K562 (cell line): Measurements from ENCODE around the gene ELOVL2. TPM values are rescaled to one million over a fixed set of nuclear protein-coding genes. Genes with fewer than 3 reads are reported as not detected.
"Not testable (repeated sequence)": the region's sequence is repeated elsewhere in the genome, so short reads cannot be mapped to it uniquely, and the experiment has no call there.

Experiments
- ATAC-seq: fragments of 200-7000 bp; cut with Tn5 transposase; 3 replicates; pipeline ENCODE4 v1.9.1; 2020; ENCODE audit warnings: moderate library complexity
- BruUV-seq: library from RNA; stranded (reverse); fragments of 400-500 nt; replicated peaks from 2 replicates; lab custom pipeline; 2021; lab: Mats Ljungman, UMichigan
- CTCF ChIA-PET: fragments of 300-600 bp; formaldehyde crosslinking; extraction: SDS; loops from one replicate; lab custom pipeline; 2021; ENCODE audit warnings: low intra/inter-chr PET ratio; lab: Yijun Ruan, JAX
- POLR2A ChIA-PET: fragments of 300-600, 350-650 bp; sonication (Branson Sonifier 250); formaldehyde crosslinking; extraction: SDS; loops from one replicate; lab custom pipeline; 2021; ENCODE audit warnings: antibody characterized with exemption, inconsistent platforms; lab: Yijun Ruan, JAX
- DNase-seq, 4 experiments: peaks; one replicate each; pipeline versions ENCODE4 v3.0.0 to v3.0.0-alpha.2; 2011 to 2018; ENCODE audit warnings: low spot score in 3 of 4, mixed read lengths in 3 of 4; ENCODE audit errors: extremely low read depth in 1 of 4
- FAIRE-seq: peaks from 2 replicates; lab custom pipeline; 2011; peaks lifted over from hg19 to GRCh38; lab: Jason Lieb, UNC
- H2AFZ ChIP-seq: 2 replicates; pipeline ENCODE4 v1.6.0; 2011; ENCODE audit warnings: low read depth, low read length, control low read depth, inconsistent platforms
- H3K27ac ChIP-seq: fragments of 200-600 bp; 3 replicates; pipeline ENCODE4 v1.8.0; 2011; ENCODE audit warnings: low read depth, mild to moderate bottlenecking, control low read depth, inconsistent platforms, low read length, moderate library complexity, mixed read lengths; ENCODE audit errors: extremely low read depth
- H3K27me3 ChIP-seq, 2 experiments: fragments of 300-600 bp in 1 of 2; 2 replicates in 1 of 2; 3 replicates in 1 of 2; pipeline versions ENCODE4 v1.6.0 to v1.8.0; 2011; ENCODE audit warnings: inconsistent platforms in 2 of 2, low read length in 2 of 2, mild to moderate bottlenecking in 1 of 2, mixed read lengths in 1 of 2, moderate library complexity in 1 of 2; ENCODE audit not compliant: control insufficient read depth in 2 of 2, insufficient read depth in 2 of 2
- H3K36me3 ChIP-seq: fragments of 300-600 bp; 3 replicates; pipeline ENCODE4 v1.8.0; 2011; ENCODE audit warnings: mild to moderate bottlenecking, low read length, inconsistent platforms; ENCODE audit not compliant: control insufficient read depth, insufficient read depth
- H3K4me1 ChIP-seq, 2 experiments: fragments of 200-600 bp in 1 of 2; replicated peaks in 1 of 2; 2 replicates in 1 of 2; 3 replicates in 1 of 2; pipeline versions ENCODE4 v1.5.1 to v1.8.0; 2011; ENCODE audit warnings: inconsistent platforms in 2 of 2, low read length in 2 of 2, mild to moderate bottlenecking in 1 of 2, mixed read lengths in 1 of 2, moderate library complexity in 1 of 2; ENCODE audit not compliant: control insufficient read depth in 2 of 2, insufficient read depth in 2 of 2
- H3K4me2 ChIP-seq: 2 replicates; pipeline ENCODE4 v1.6.1; 2011; ENCODE audit warnings: low read length, control low read depth, inconsistent platforms, mixed read lengths; ENCODE audit not compliant: insufficient read depth
- H3K4me3 ChIP-seq: fragments of 200-600 bp; sonication (generic), shearing (Covaris generic); 2 replicates; pipeline ENCODE4 v1.5.1; 2016; ENCODE audit warnings: control low read depth, inconsistent platforms
- H3K79me2 ChIP-seq: fragments of 200-600 bp; 3 replicates; pipeline ENCODE4 v1.8.0; 2011; ENCODE audit warnings: low read length, inconsistent platforms; ENCODE audit not compliant: control insufficient read depth, insufficient read depth
- H3K9ac ChIP-seq, 2 experiments: 2 replicates each; pipeline versions ENCODE4 v1.6.0 to v1.6.1; 2011; ENCODE audit warnings: low read depth in 2 of 2, low read length in 2 of 2, control low read depth in 1 of 2, inconsistent platforms in 1 of 2, mild to moderate bottlenecking in 1 of 2, mixed read lengths in 1 of 2; ENCODE audit not compliant: insufficient read depth in 1 of 2
- H3K9me1 ChIP-seq: one replicate; pipeline ENCODE4 v1.6.0; 2011; ENCODE audit warnings: inconsistent platforms, mild to moderate bottlenecking, low read length, moderate library complexity; ENCODE audit not compliant: control insufficient read depth, insufficient read depth
- H3K9me3 ChIP-seq: replicated peaks from 2 replicates; pipeline ENCODE4 v1.5.1; 2011; ENCODE audit warnings: low read depth, low read length, inconsistent platforms; ENCODE audit not compliant: control insufficient read depth, insufficient read depth
- H4K20me1 ChIP-seq: replicated peaks from 2 replicates; pipeline ENCODE4 v1.6.1; 2011; ENCODE audit warnings: low read length, inconsistent platforms, mixed read lengths; ENCODE audit not compliant: control insufficient read depth, insufficient read depth
- C11orf30 ChIP-seq: fragments of 450-650 bp; IDR thresholded peaks from 2 replicates; pipeline ENCODE4 v1.6.1; 2016; ENCODE audit warnings: low read depth, mild to moderate bottlenecking
- SMAD2 ChIP-seq: fragments of 150-350 bp; IDR thresholded peaks from 2 replicates; pipeline ENCODE4 v1.6.1; 2014; ENCODE audit warnings: low read depth, mild to moderate bottlenecking, low read length
- ZNF316 ChIP-seq: fragments of 450-650 bp; IDR thresholded peaks from 2 replicates; pipeline ENCODE4 v1.6.1; 2016
- WGBS: fragments of 100-300 bp; shearing (Covaris generic); methylation state at CpG from one replicate; pipeline ENCODE4 v1.1.6; 2016; ENCODE audit warnings: low coverage, mixed read lengths; ENCODE audit not compliant: insufficient coverage; ENCODE audit errors: missing lambda C conversion rate; 5-methylcytosine and 5-hydroxymethylcytosine counted together
- in situ Hi-C: fragments of 300-500 bp; cut with MboI; formaldehyde crosslinking; loops from 4 replicates; pipeline ENCODE4 v1.15.0; 2018; ENCODE audit warnings: inconsistent platforms, mixed read lengths
- intact Hi-C: fragments of 100-400 bp; cut with micrococcal nuclease; formaldehyde crosslinking; loops from 2 replicates; pipeline ENCODE4 v1.14.2; 2022
- polyA plus RNA-seq, 8 experiments: library from polyadenylated mRNA; depleted of rRNA in 4 of 8; stranded (reverse) in 5 of 8; unstranded in 3 of 8; fragments of >200 nt; fragmentation: Nextera tagmentation in 2 of 8; fragmentation: Illumina TruSeq in 1 of 8; extraction: Ambion mirVana in 2 of 8; extraction: Trizol in 1 of 8; gene quantifications; 2 replicates each; pipeline versions ENCODE4 v1.2.1 to v1.2.3, GENCODE V29; 2011 to 2014; ENCODE audit warnings: inconsistent platforms in 1 of 8, missing spikeins in 1 of 8
- total RNA-seq, 7 experiments: library from RNA; depleted of rRNA in 6 of 7; stranded (reverse); fragments of >200 nt in 6 of 7; fragmentation: Illumina TruSeq in 2 of 7; extraction: Trizol in 2 of 7; gene quantifications; 2 replicates each; pipeline versions ENCODE4 v1.2.1 to v1.2.3, GENCODE V29; 2011 to 2021; ENCODE audit warnings: low replicate concordance in 1 of 7

The ELOVL2 gene
- total and polyA plus RNA-seq, 9 of the 15 experiments (the other 6 are each of a cell fraction or from before 2014, with no cell fraction given), result 0.05 to 0.96 (median 0.31) TPM

DNA sequence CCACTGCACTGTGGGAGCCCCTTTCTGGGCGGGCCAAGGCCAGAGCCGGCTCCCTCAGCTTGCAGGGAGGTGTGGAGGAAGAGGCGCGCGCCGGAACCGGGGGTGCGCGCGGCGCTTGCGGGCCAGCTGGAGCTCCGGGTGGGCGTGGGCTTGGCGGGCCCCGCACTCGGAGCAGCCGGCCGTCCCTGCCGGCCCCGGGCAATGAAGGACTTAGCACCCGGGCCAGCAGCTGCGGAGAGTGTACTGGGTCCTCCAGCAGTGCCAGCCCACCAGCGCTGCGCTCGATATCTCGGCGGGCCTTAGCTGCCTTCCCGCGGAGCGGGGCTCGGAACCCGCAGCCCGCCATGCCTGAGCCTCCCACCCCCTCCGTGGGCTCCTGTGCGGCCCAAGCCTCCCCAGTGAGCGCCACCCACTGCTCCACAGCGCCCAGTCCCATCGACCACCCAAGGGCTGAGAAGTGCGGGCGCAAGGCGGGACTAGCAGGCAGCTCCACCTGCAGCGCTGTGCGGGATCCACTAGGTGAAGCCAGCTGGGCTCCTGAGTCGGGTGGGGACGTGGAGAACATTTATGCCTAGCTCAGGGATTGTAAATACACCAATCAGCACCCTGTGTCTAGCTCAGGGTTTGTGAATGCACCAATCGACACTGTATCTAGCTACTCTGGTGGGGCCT, 43.2 kb upstream of the ELOVL2 start:
- POLR2A ChIA-PET, result interaction anchor here (0.5 kb wide), 1 partner anchor 213 kb away, joined by 4 read pairs; no protein-coding TSS in a partner anchor
- H3K27me3 ChIP-seq, ATAC-seq, CTCF ChIA-PET, H3K36me3 ChIP-seq, intact Hi-C loops, H3K9me1 ChIP-seq, H3K79me2 ChIP-seq, H3K27ac ChIP-seq, in situ Hi-C loops, BruUV-seq, H4K20me1 ChIP-seq, H2AFZ ChIP-seq, H3K4me1 ChIP-seq, H3K4me2 ChIP-seq, FAIRE-seq, H3K9me3 ChIP-seq, H3K9ac ChIP-seq, DNase-seq, H3K4me3 ChIP-seq: not testable (repeated sequence)
- WGBS, result 74% methylated on average over 43 of the region's 47 CpGs

DNA sequence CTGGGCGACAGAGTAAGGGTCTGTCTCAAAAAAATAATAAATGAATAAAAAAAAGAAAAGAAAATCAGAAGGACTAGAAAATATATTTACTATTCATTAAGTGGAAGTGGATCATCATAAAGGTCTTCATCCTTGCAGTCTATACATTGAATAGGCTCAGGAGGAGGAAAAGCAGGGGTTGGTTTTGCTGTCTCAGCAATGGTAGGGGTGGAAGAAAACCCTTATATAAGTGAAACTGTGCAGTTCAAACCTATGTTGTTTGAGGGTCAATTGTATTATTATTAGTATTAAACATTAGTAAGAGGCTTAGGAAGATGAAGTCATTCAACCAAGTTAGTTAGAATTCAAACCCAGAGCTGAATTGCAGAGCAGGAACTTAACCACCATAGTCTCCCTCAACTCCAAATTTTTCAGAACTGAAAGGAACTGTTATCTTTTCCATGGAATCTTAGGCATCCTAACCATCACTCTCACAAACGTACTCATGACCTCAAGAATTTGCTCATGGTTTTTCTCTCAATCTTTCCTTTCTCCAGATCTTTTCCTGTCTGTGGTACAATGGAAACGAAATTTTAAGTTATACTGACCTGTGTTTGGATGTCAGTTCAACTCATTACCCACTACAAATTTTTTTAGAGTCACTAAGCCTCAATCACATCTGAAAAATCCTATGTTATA, 41.8 kb upstream of the ELOVL2 start:
- Histone ChIP-seq H3K27me3 (no peaks in the 10 kb centered on the region), H3K4me3 (no peak overlapping the region), H3K9ac (no peak overlapping the region), H3K4me2 (no peak overlapping the region), H3K36me3 (no peaks in the 10 kb centered on the region), H2AFZ (no peak overlapping the region), H3K9me3 (no peaks in the 10 kb centered on the region)
- no peak for ATAC-seq
- 21% methylated on average over 3 of the region's 3 CpGs for WGBS
- ChIA-PET POLR2A (interaction anchor here (1.1 kb wide), 1 partner anchor 10 kb away, joined by 3 read pairs; no protein-coding TSS in a partner anchor), CTCF (no interaction called here)
- no TSS peak for BruUV-seq
- TF ChIP-seq SMAD2 (no peak), ZNF316 (peak; percentile 62), C11orf30 (peak; percentile 33; the same call in 1 of the 2 replicates)
- TF ChIP-seq, all 486 proteins: peak for 2
- intact Hi-C loops (no loop called here), in situ Hi-C loops (no loop called here)
- Histone ChIP-seq H3K79me2 (no peaks in the 10 kb centered on the region), H3K4me1 (no peaks in the 10 kb centered on the region), H3K9me1 (no peaks in the 10 kb centered on the region), H4K20me1 (no peaks in the 10 kb centered on the region), H3K27ac (no peak overlapping the region)
- no peak for FAIRE-seq
- no peak for DNase-seq
